ENCODE data around the gene SPSB3.

GRCh38 chr16:1787056-1787321, 4.6 kb upstream of the SPSB3 start:
- no peak for TF ChIP-seq ZFP30 (CRISPR knock-in tag; IDR thresholded peaks at IDR 0.05)
- no peak for TF ChIP-seq ARNTL (CRISPR knock-in tag; IDR thresholded peaks at IDR 0.05; ENCODE audit: borderline replicate concordance, low read depth)
- no peak for TF ChIP-seq RARB (CRISPR knock-in tag; IDR thresholded peaks at IDR 0.05)
- TF ChIP-seq ZFP3 (CRISPR knock-in tag; IDR thresholded peaks at IDR 0.05): no peak
- no peak for TF ChIP-seq ZNF565 (CRISPR knock-in tag; conservative IDR thresholded peaks at IDR 0.05; ENCODE audit: low read depth)
- no peak for TF ChIP-seq GLIS3 (CRISPR knock-in tag; IDR thresholded peaks at IDR 0.05)
- no peak for TF ChIP-seq PATZ1 (CRISPR knock-in tag; IDR thresholded peaks at IDR 0.05; ENCODE audit: borderline replicate concordance)
- TF ChIP-seq ESRRG (CRISPR knock-in tag; IDR thresholded peaks at IDR 0.05): no peak
- no peak for TF ChIP-seq TCF4 (CRISPR knock-in tag; IDR thresholded peaks at IDR 0.05; ENCODE audit: borderline replicate concordance)
- no peak for TF ChIP-seq CREB5 (CRISPR knock-in tag; IDR thresholded peaks at IDR 0.05; ENCODE audit: low read depth)
- TF ChIP-seq ZNF70 (CRISPR knock-in tag; IDR thresholded peaks at IDR 0.05): no peak

Measured in SK-N-SH treated with all-trans-retinoic acid at 6 μM for 48 hours (cell line).